Right lobe of liver (tissue), 6 donors: ENCODE measurements around the gene NKD2. TPM values are rescaled to one million over a fixed set of nuclear protein-coding genes. Genes with fewer than 3 reads are reported as not detected.
"Not testable (repeated sequence)": the region's sequence is repeated elsewhere in the genome, so short reads cannot be mapped to it uniquely, and the experiment has no call there.

Experiments used
- ATAC-seq, 4 donors: fragments of 200-7000 bp; cut with Tn5 transposase; one replicate each; pipeline ENCODE4 v1.9.1; 2020; ENCODE audit warnings: mild to moderate bottlenecking in 4 of 4, moderate library complexity in 4 of 4
- DNase-seq, 3 donors: peaks; one replicate each; pipeline ENCODE4 v3.0.0-alpha.2; 2020
- H3K27ac ChIP-seq, 3 donors: fragments of 200-600 bp; one replicate each; pipeline ENCODE4 v1.8.0; 2022
- H3K27me3 ChIP-seq, 2 donors: fragments of 200-600 bp; one replicate each; pipeline ENCODE4 v1.8.0; 2022
- H3K36me3 ChIP-seq, 4 donors: fragments of 200-600 bp; sonication (generic) in 1 of 4; one replicate each; pipeline versions ENCODE4 v1.5.1 to v1.8.0; 2017 to 2022; ENCODE audit warnings: control low read depth in 1 of 4
- H3K4me1 ChIP-seq, 4 donors: fragments of 200-600 bp; sonication (generic) in 1 of 4; one replicate each; pipeline versions ENCODE4 v1.5.1 to v1.8.0; 2017 to 2022; ENCODE audit warnings: control low read depth in 1 of 4
- H3K4me3 ChIP-seq, 3 donors: fragments of 200-600 bp; one replicate each; pipeline ENCODE4 v1.8.0; 2022
- H3K9me3 ChIP-seq, 4 donors: fragments of 200-600 bp; sonication (generic) in 1 of 4; one replicate each; pipeline versions ENCODE4 v1.5.1 to v1.8.0; 2017 to 2022; ENCODE audit warnings: control low read depth in 1 of 4
- POLR2A ChIP-seq: fragments of 450-650 bp; IDR thresholded peaks from one replicate; pipeline ENCODE4 v1.6.1; 2017; ENCODE audit warnings: antibody characterized with exemption, mild to moderate bottlenecking
- WGBS: methylation state at CpG from one replicate; pipeline ENCODE4 v1.1.6; 2018; ENCODE audit warnings: low coverage, low lambda C conversion rate; ENCODE audit not compliant: insufficient coverage; ENCODE audit errors: missing lambda C conversion rate; 5-methylcytosine and 5-hydroxymethylcytosine counted together
- intact Hi-C, 2 donors: fragments of 100-400 bp; cut with DNase I; formaldehyde crosslinking; loops; one replicate each; pipeline versions ENCODE4 v1.11.2 to v1.14.1; 2022
- total RNA-seq, 6 experiments: library from RNA; depleted of rRNA in 2 of 6; stranded (reverse); fragments of >200 nt in 2 of 6; fragmentation: NEBNext Ultra II Directional in 3 of 6; extraction: Animal tissue kit (Norgen Biotek cat#: 25700) in 3 of 6; gene quantifications; one replicate each; pipeline versions ENCODE4 v1.1.0 to v1.2.4, GENCODE V29; 2016 to 2023
- TF ChIP-seq, protein P1 (sequence below), 4 donors: fragments of 200-600 bp in 3 of 4; fragments of 450-650 bp in 1 of 4; IDR thresholded peaks; one replicate each; pipeline versions ENCODE4 v1.5.1 to v1.8.0; 2016 to 2022; ENCODE audit warnings: antibody characterized with exemption in 4 of 4, mild to moderate bottlenecking in 2 of 4
- donor health status: DM: no; HTN: yes; CAD: no.
- donor health status: DM: no; HTN: no; CAD: no.
- donor health status: DM: no; HTN: no; CAD: no.
- donor health status: DM: no; HTN: yes; CAD: no.
- donor health status: DM: no; HTN: yes; CAD: no.

NKD2 gene
- total RNA-seq, 6 experiments from 2014 or later = 0.93 to 2.9 (median 2.2) TPM

DNA sequence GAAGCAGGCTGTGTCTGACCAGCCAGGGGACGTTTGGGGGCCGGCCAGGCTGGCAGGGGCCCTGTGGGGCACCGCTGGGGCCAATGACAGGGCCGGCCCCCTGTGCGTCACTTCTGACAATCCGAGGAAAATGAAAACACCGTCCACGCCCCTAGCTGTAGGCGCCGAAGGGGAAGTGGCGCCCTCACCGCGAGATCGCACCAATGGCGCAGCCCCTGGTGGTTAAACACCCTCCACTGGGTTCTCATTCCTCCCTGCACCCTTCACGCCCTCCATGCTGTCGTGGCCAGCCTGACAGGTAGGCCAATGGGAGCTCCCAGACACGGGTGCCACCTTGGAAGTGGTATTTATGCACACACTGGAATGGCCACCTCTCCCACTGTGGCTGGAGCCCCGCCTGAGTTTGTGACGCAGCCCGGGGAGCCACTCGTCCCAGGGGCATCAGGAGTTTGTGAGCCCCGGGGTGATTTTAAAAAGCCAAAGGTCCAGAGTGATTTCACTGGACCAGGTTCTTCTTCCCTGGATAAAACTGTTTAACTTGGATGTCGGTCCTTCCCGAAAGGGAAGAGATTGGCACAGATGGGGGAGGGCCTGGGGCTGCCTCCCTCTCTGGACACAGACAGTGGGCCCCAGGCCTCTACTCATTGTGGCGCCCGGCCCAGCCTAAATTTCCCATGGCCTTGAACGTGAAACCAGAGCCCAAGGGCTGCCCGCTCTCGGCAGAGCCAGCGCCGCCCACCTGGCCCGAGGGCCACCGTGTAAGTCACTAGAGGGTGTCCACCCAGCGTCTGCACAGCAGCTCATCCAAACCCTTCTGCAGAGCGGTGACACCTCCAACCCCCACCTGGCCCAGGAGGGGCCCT is 49.7 kb downstream of the NKD2 start:
- H3K9me3 ChIP-seq = no peaks in the 10 kb centered on the region
- ATAC-seq (no peak), DNase-seq (peak in 2 of 3 donors; percentile 14 to 53)
- H3K27me3 ChIP-seq = no peaks in the 10 kb centered on the region
- no peak overlapping the region for H3K27ac ChIP-seq
- peaks cover 0 to 7% (median 0%) of the 10 kb centered on the region in 4 donors for H3K4me1 ChIP-seq
- TF ChIP-seq, protein P1, sequence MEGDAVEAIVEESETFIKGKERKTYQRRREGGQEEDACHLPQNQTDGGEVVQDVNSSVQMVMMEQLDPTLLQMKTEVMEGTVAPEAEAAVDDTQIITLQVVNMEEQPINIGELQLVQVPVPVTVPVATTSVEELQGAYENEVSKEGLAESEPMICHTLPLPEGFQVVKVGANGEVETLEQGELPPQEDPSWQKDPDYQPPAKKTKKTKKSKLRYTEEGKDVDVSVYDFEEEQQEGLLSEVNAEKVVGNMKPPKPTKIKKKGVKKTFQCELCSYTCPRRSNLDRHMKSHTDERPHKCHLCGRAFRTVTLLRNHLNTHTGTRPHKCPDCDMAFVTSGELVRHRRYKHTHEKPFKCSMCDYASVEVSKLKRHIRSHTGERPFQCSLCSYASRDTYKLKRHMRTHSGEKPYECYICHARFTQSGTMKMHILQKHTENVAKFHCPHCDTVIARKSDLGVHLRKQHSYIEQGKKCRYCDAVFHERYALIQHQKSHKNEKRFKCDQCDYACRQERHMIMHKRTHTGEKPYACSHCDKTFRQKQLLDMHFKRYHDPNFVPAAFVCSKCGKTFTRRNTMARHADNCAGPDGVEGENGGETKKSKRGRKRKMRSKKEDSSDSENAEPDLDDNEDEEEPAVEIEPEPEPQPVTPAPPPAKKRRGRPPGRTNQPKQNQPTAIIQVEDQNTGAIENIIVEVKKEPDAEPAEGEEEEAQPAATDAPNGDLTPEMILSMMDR (IDR thresholded peaks at IDR 0.05) = no peak
- TF ChIP-seq POLR2A = no peak
- H3K4me3 ChIP-seq = no peak overlapping the region
- intact Hi-C loops = no loop called here
- WGBS = 62% methylated on average over 2 of the region's 36 CpGs
- H3K36me3 ChIP-seq = peaks cover 0 to 78% (median 25%) of the 10 kb centered on the region in 4 donors

- WGBS = 91% methylated on average over 6 of the region's 34 CpGs
- peak in 2 of 3 donors; percentile 16 to 54 for DNase-seq
- Histone ChIP-seq H3K36me3 (peaks cover 0 to 76% (median 22%) of the 10 kb centered on the region in 4 donors), H3K4me3 (no peak overlapping the region), H3K27me3 (no peaks in the 10 kb centered on the region), H3K4me1 (peaks cover 0 to 7% (median 0%) of the 10 kb centered on the region in 4 donors), H3K27ac (no peak overlapping the region), H3K9me3 (no peaks in the 10 kb centered on the region)
- intact Hi-C loops = no loop called here
- peak in 1 of 4 donors; percentile 1 for ATAC-seq
- TF ChIP-seq, protein P1 (IDR thresholded peaks at IDR 0.05) = no peak
- no peak for TF ChIP-seq POLR2A
Observed at GRCh38 chr5:1058988-1059883, 50.6 kb downstream of the NKD2 start.

DNA sequence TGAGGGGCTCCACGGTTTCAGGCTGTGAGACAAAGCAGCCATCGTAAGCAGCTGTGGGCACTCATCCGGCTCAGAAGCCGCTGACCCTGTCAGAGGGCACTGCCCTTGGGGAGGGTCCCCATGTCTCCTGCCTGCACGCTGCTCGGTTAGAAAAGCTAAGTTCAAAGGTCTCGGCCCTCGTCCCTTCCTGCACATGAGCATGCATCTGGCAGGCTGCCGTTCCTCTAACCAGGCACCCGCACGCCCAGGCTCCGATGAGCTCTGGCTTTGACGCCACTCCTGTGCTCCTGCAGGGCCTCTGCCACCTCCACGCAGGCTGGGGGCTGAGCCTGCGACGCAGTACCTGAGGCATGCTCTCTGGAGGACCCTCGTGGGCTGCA is 51.3 kb downstream of the NKD2 start:
- WGBS = 60% methylated on average over 1 of the region's 17 CpGs

GRCh38 chr5:1060535-1060981 is 52.0 kb downstream of the NKD2 start:
- Histone ChIP-seq H3K9me3 (no peaks in the 10 kb centered on the region), H3K27me3 (no peaks in the 10 kb centered on the region), H3K36me3 (peaks cover 0 to 65% (median 19%) of the 10 kb centered on the region in 4 donors), H3K4me3 (no peak overlapping the region), H3K4me1 (peaks cover 0 to 7% (median 0%) of the 10 kb centered on the region in 4 donors), H3K27ac (peak overlapping the region in 1 of 3 donors; percentile 33)
- DNase-seq = peak in 2 of 3 donors; percentile 17 to 59
- intact Hi-C loops = no loop called here
- ATAC-seq = peak in 1 of 4 donors; percentile 2
- WGBS = 0% methylated on average over 1 of the region's 24 CpGs
- TF ChIP-seq, protein P1 (IDR thresholded peaks at IDR 0.05) = no peak
- TF ChIP-seq POLR2A = no peak

More for the DNA sequence above, 51.3 kb downstream of the NKD2 start:
- Histone ChIP-seq H3K9me3 (no peaks in the 10 kb centered on the region), H3K4me3 (no peak overlapping the region), H3K27me3 (no peaks in the 10 kb centered on the region), H3K27ac (peak overlapping the region in 1 of 3 donors; percentile 33), H3K4me1 (peaks cover 0 to 7% (median 0%) of the 10 kb centered on the region in 4 donors), H3K36me3 (peaks cover 0 to 72% (median 22%) of the 10 kb centered on the region in 4 donors)
- intact Hi-C loops = no loop called here
- DNase-seq (peak; percentile 65 to 89 (median 86)), ATAC-seq (peak; percentile 60 to 87 (median 76))
- TF ChIP-seq, protein P1 (IDR thresholded peaks at IDR 0.05) = no peak
- TF ChIP-seq POLR2A = no peak

GRCh38 chr5:1061292-1061691 is 52.7 kb downstream of the NKD2 start:
- WGBS = 89% methylated on average over 3 of the region's 43 CpGs
- peaks cover 0 to 63% (median 16%) of the 10 kb centered on the region in 4 donors for H3K36me3 ChIP-seq
- intact Hi-C loops = not testable (repeated sequence)

More at GRCh38 chr5:1061292-1061691, 52.7 kb downstream of the NKD2 start:
- H3K27me3 ChIP-seq, H3K4me1 ChIP-seq, DNase-seq, H3K9me3 ChIP-seq, H3K4me3 ChIP-seq, ATAC-seq, H3K27ac ChIP-seq: not testable (repeated sequence)
